ENCODE measurements around the gene SLAMF1. TPM values are rescaled to one million over a fixed set of nuclear protein-coding genes. Genes with fewer than 3 reads are reported as not detected.

Gene SLAMF1
- total RNA-seq, 1 experiment from 2014 or later = 2.2 TPM

GRCh38 chr1:160665330-160666078 is 18.7 kb upstream of the SLAMF1 start:
- TF ChIP-seq EZH2 (IDR thresholded peaks at IDR 0.05; ENCODE audit: borderline replicate concordance, low read depth, low read length, poor library complexity, severe bottlenecking) = no peak
- no peak for TF ChIP-seq CTCF (conservative IDR thresholded peaks at IDR 0.05; ENCODE audit: low read depth, low read length)
- no peak overlapping the region for H3K4me3 ChIP-seq (ENCODE audit: low read depth, low read length, poor library complexity, severe bottlenecking)
- intact Hi-C loops (cut with micrococcal nuclease; ENCODE audit: unreplicated experiment) = no loop called here
- POLR2A ChIA-PET (ENCODE audit: low non-redundant PET) = no interaction called here
- H3K27ac ChIP-seq (ENCODE audit: low read depth, low read length, poor library complexity, severe bottlenecking) = peak overlapping the region; percentile 34
- CTCF ChIA-PET = no interaction called here
- H3K9me3 ChIP-seq (ENCODE audit: low read depth, low read length, poor library complexity, severe bottlenecking) = peaks cover 6% of the 10 kb centered on the region
- no TSS peak for BruUV-seq (replicated peaks)
- no peaks in the 10 kb centered on the region for H3K27me3 ChIP-seq (replicated peaks; ENCODE audit: insufficient read depth, low read depth, low read length, poor library complexity)
- H3K4me1 ChIP-seq (ENCODE audit: insufficient read depth, low read length, poor library complexity, severe bottlenecking) = peaks cover 25% of the 10 kb centered on the region
- peak; percentile 78 for DNase-seq (ENCODE audit: low spot score)
- H3K36me3 ChIP-seq (ENCODE audit: insufficient read depth, low read length, poor library complexity, severe bottlenecking) = no peaks in the 10 kb centered on the region

DNA sequence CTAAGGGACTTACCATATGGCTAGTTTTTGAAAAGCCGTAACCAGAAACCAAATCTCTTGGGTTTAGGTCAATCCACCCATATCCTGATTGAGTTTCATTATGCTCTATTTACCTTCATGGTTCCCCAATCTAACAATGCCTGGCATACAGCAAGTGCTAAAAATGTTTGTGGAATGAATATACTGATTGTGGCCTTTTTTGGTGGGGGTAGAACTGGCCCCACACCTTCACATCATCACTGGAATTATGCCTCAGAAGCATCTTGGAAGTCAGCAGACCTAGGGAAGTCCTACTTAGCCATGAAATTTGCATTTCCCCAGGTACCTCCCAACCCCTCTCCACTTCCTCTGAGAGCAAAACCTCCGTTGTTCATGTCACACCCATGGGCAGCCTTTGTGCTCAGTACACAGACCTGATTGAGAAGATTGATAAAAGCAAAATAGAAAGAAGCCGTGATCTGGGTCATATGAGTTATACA is 17.8 kb upstream of the SLAMF1 start:
- intact Hi-C loops (cut with micrococcal nuclease; ENCODE audit: unreplicated experiment) = no loop called here
- ChIA-PET POLR2A (ENCODE audit: low non-redundant PET) (no interaction called here), CTCF (no interaction called here)
- H3K4me1 ChIP-seq (ENCODE audit: insufficient read depth, low read length, poor library complexity, severe bottlenecking) = peaks cover 25% of the 10 kb centered on the region
- H3K36me3 ChIP-seq (ENCODE audit: insufficient read depth, low read length, poor library complexity, severe bottlenecking) = no peaks in the 10 kb centered on the region
- BruUV-seq (replicated peaks) = no TSS peak
- H3K4me3 ChIP-seq (ENCODE audit: low read depth, low read length, poor library complexity, severe bottlenecking) = no peak overlapping the region
- DNase-seq (ENCODE audit: low spot score) = no peak
- H3K27ac ChIP-seq (ENCODE audit: low read depth, low read length, poor library complexity, severe bottlenecking) = no peak overlapping the region
- peaks cover 6% of the 10 kb centered on the region for H3K9me3 ChIP-seq (ENCODE audit: low read depth, low read length, poor library complexity, severe bottlenecking)
- no peak for TF ChIP-seq CTCF (conservative IDR thresholded peaks at IDR 0.05; ENCODE audit: low read depth, low read length)
- TF ChIP-seq EZH2 (IDR thresholded peaks at IDR 0.05; ENCODE audit: borderline replicate concordance, low read depth, low read length, poor library complexity, severe bottlenecking) = no peak
- no peaks in the 10 kb centered on the region for H3K27me3 ChIP-seq (replicated peaks; ENCODE audit: insufficient read depth, low read depth, low read length, poor library complexity)

GRCh38 chr1:160662910-160663309 is 16.1 kb upstream of the SLAMF1 start:
- no peak for DNase-seq (ENCODE audit: low spot score)
- no TSS peak for BruUV-seq (replicated peaks)
- Histone ChIP-seq H3K4me1 (ENCODE audit: insufficient read depth, low read length, poor library complexity, severe bottlenecking) (peaks cover 25% of the 10 kb centered on the region), H3K9me3 (ENCODE audit: low read depth, low read length, poor library complexity, severe bottlenecking) (no peaks in the 10 kb centered on the region), H3K36me3 (ENCODE audit: insufficient read depth, low read length, poor library complexity, severe bottlenecking) (no peaks in the 10 kb centered on the region), H3K27ac (ENCODE audit: low read depth, low read length, poor library complexity, severe bottlenecking) (no peak overlapping the region), H3K27me3 (replicated peaks; ENCODE audit: insufficient read depth, low read depth, low read length, poor library complexity) (no peaks in the 10 kb centered on the region), H3K4me3 (ENCODE audit: low read depth, low read length, poor library complexity, severe bottlenecking) (no peak overlapping the region)
- intact Hi-C loops (cut with micrococcal nuclease; ENCODE audit: unreplicated experiment) = no loop called here
- TF ChIP-seq EZH2 (IDR thresholded peaks at IDR 0.05; ENCODE audit: borderline replicate concordance, low read depth, low read length, poor library complexity, severe bottlenecking) (no peak), CTCF (conservative IDR thresholded peaks at IDR 0.05; ENCODE audit: low read depth, low read length) (no peak)
- ChIA-PET POLR2A (ENCODE audit: low non-redundant PET) (no interaction called here), CTCF (interaction anchor here (0.6 kb wide), 1 partner anchor 117 kb away, joined by 3 read pairs; no protein-coding TSS in a partner anchor)

All from A673 (cell line).